G401 (cell line): Measurements from ENCODE around the gene RPTOR. TPM values are rescaled to one million over a fixed set of nuclear protein-coding genes. Genes with fewer than 3 reads are reported as not detected.

Experiments
- DNase-seq: peaks from one replicate; pipeline ENCODE4 v3.0.0-alpha.2; 2015; ENCODE audit warnings: low spot score
- in situ Hi-C: cut with HindIII; loops from 2 replicates; pipeline ENCODE4 v1.10.0; 2016; ENCODE audit warnings: low sequenced_read_pairs, mixed read lengths
- total RNA-seq: library from RNA; depleted of rRNA; stranded (reverse); fragments of >200 nt; shearing (Covaris generic); gene quantifications from 2 replicates; pipeline ENCODE4 v1.2.3, GENCODE V29; 2014

The RPTOR gene
- total RNA-seq, 1 experiment from 2014 or later: 27.7 TPM

DNA sequence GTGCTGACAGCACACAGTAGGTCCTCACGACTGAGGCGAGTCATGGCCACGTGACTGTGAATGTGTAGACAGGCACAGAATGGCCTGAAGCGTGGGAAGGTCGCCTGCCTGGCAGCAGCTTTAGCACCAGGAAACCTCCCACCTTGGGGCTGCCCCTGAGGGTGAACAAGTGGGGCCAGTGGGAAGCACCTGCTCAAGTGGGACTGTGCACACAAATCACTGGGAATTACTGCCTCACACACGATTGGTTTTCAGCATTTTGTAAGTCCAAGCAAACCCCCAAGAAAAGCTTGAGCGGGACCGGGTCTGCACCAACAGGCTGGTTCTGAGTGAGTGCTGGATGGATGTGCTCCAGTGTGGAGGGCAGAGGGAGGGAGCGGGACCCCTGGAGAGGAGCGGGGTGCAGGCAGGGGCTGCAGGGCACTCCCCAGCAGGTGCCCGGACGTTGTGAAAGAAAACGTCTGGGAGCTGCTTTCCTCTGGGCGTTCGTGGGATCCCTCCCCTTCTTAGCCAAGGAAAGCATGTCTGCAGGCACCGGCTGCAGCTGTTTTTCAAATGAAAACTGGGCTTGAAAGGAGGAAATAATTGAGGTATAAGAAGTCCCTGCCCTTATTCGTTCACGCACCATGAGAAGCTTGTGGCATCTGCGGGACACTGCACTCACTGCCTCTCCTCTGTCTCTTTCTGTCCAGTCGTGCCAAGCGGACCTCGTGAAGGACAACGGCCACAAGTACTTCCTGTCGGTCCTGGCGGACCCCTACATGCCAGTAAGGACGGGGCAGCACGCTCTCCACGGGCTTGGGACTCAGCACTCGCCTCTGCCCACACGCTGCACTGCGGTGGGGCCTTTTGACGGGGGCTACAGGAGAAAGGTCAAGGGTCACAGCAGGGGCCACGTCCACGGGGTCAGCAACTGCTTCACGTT, 335.3 kb downstream of the RPTOR start:
- no peak for DNase-seq
- in situ Hi-C loops: no loop called here

DNA sequence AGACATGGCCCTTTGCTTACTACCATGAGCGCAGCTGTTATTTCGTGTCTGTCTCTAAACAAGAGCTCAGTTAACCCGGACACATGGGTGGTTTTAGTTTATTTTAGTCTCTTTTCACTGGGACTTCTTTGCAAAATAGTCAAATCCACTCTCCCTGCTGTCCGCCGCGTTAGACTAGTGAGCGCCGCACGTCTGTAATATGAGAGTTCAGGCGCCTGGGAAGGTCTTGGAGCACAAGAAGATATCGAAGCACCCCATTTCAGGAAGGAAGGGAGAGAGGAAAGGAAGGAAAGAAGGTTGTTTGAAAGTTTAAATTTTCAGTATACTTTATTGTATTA, 336.0 kb downstream of the RPTOR start:
- in situ Hi-C loops: no loop called here
- no peak for DNase-seq

DNA sequence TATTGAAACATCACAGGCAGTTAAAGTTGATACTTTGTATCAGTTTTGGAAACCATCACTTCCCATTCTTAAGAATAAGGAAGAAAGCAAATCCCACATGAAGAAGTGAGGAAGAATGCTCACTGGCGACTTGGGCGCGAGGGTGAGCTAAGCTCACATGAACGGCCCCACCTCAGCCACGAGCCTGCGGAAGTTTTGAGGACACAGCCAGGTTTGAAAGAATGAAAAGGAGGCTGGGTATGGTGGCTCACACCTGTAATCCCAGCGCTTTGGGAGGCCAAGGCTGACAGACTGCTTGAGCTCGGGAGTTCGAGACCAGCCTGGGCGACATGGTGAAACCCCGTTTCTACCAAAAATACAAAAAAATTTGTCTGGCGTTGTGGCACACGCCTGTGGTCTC, 336.7 kb downstream of the RPTOR start:
- in situ Hi-C loops: no loop called here
- DNase-seq: no peak

- DNase-seq: no peak
- in situ Hi-C loops: no loop called here
Measured at GRCh38 chr17:80882323-80882722, 337.7 kb downstream of the RPTOR start.

- no peak for DNase-seq
- in situ Hi-C loops: no loop called here
Measured at GRCh38 chr17:80882926-80883685, 338.5 kb downstream of the RPTOR start.

- in situ Hi-C loops: no loop called here
- no peak for DNase-seq
Measured at GRCh38 chr17:80883831-80884735, 339.4 kb downstream of the RPTOR start.

GRCh38 chr17:80884811-80885210, 340.2 kb downstream of the RPTOR start:
- no peak for DNase-seq
- in situ Hi-C loops: no loop called here

DNA sequence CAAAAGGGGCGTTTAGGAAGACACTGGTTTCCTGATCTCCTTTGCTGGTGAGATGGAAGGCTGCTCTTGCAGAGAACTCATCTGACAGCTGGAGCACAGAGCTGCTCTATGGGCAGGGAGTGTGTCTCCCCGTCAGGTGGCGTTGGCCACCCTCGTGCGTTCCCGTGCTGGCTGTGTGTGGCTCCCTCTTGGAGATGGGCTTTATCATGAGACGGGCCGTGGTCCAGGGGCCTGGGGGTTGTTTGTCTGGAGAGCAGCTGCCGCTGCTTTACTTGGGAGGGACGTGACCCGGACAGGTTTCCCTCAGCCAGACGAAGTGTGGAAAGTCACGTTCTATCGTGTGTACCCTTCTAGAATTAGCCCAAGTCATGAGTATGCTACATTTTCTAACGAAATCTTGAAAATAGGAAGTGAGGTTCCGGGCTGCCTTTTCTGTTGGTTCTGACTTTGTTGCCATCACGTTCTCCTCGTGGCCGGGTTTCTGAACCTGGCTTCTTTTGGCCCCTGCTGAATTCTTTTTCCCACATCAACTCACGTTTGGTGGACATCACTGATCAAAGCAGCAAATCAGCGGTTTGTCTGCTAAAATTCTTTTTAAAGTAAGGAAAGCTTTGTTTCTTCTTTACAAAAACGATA, 341.4 kb downstream of the RPTOR start:
- in situ Hi-C loops: no loop called here
- DNase-seq: no peak

- in situ Hi-C loops: no loop called here
- DNase-seq: peak; percentile 72
Measured at GRCh38 chr17:80886641-80887573, 342.3 kb downstream of the RPTOR start.

DNA sequence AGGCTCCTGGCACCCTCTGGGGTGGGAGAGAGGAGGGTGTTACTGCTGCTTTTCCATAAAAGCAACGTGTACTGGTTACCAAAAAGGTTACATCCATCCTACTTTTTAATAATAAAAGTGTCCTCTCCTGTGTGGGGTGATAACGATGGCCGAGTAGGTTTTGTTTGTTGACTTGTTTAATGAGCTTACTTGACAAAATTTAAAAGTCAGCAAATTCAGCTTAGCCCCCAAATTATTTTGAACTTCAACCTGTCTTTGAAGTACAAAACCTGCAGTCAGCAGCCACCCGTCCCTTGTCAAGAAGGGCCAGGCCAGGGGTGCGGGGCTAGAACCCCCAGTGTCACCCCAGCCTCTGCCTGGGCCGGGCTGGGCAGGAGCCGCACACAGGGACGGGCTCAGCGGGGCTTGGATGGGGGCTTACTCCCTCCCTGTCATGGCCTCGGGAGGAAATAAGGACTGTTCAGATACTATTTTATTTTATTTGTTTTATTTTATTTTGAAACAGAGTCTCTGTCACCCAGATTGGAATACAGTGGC, 343.1 kb downstream of the RPTOR start:
- DNase-seq: no peak
- in situ Hi-C loops: no loop called here

GRCh38 chr17:80888276-80889160, 343.9 kb downstream of the RPTOR start:
- no peak for DNase-seq
- in situ Hi-C loops: no loop called here

DNA sequence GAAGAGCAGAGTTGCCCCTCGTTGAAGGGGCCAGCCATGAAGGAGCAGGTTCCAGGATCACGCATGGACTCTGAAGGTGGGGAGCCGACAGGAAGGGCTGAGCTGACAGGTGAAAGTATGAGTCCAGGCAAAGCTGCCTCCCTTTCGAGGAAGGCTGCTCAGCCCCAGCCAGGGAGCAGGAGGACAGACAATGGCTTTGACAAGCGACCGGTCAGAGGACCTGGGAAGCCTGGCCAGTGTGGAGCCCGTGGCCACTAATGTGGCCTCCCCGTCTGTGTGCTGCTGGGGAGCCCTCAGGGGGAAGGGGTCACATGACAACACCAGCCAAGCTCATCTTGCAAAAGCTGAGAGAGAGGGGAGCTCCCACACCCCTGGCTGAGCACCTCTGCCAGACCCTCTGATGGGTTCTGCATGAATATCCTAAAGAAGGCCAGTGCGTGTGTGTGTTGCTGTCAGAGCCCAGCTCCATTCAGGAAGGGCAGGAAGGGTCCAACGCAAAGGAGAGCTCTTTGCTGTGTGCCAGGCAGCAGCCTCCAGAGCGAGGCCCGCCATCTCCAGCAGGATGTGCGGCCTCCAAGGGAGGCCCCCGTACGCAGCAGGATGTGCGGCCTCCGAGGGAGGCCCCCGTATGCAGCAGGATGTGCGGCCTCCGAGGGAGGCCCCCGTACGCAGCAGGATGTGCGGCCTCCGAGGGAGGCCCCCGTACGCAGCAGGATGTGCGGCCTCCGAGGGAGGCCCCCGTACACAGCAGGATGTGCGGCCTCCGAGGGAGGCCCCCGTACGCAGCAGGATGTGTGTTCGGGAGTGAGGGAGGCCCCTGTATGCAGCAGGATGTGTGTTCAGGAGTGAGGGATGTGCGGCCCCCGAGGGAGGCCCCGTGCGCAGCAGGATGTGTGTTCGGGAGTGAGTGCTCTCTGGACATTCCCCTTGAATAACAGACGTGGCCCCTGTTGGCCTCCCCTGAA, 344.9 kb downstream of the RPTOR start:
- in situ Hi-C loops: no loop called here

GRCh38 chr17:80890196-80890920, 345.7 kb downstream of the RPTOR start:
- in situ Hi-C loops: no loop called here
- DNase-seq: no peak

More for the DNA sequence above, 344.9 kb downstream of the RPTOR start:
- no peak for DNase-seq

DNA sequence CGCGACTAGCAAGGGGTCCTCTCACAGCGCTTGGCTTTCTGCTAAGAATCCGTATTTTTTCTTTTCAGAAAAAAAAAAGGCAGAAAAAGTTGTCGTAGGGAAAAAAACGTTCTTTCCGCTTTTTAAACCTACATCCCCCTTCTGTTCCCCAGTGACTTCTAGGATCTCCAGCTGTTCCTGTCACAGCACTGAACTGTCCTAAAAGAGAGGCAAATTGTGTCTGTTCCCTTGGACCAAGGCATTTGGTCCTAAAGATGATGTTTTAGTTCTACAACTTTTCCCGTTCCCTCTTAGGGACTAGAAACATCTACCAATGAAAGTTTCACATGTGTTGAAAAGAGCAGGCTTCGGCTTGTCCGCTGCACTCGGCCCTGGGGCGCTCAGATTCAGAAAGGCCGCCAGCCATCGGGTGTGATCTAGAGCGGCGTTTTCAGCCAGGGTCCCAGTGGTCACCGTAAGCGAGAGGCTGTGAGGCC, 346.3 kb downstream of the RPTOR start:
- in situ Hi-C loops: no loop called here

DNA sequence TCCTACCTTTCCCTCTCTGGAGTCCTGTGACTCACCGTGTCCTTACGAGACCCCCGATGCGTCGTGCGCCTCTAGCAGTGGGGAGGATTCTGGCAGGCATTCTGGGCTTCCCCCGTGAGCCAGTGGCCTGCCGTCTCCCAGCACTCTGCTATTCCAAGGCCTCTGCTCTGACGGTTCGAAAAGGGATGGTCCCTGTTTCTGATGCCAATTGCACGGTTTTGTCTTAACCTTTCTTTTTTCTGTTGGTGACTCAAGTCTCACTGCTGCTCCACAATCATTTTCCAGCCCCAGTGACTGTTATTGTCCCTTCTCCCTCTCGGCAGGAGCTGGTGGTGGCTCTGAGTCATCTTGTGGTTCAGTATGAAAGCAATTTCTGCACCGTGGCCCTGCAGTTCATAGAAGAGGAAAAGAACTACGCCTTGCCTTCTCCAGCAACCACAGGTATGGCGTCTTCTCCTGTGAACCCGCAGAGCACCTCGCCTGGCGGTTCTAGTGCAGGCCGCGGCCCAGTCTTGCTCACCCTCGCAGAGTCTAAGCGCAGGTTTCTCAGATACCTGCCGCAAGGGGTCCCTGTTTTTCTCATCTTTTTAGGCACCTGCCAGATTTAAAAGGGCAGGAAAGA, 346.9 kb downstream of the RPTOR start:
- in situ Hi-C loops: no loop called here
- no peak for DNase-seq

More for the DNA sequence above, 346.3 kb downstream of the RPTOR start:
- no peak for DNase-seq
